K562 (cell line): ENCODE measurements around the gene IL20. TPM values are rescaled to one million over a fixed set of nuclear protein-coding genes. Genes with fewer than 3 reads are reported as not detected.
A peak's percentile ranks its signal among the peaks of the same experiment; 100 is the strongest.

Source experiments
- CC2D1A ChIP-seq: fragments of 450-650 bp; IDR thresholded peaks from 2 replicates; pipeline ENCODE4 v1.6.1; 2017; ENCODE audit warnings: mild to moderate bottlenecking
- CREBBP ChIP-seq: IDR thresholded peaks from one replicate; pipeline ENCODE4 v1.6.1; 2012; ENCODE audit warnings: low read depth, mild to moderate bottlenecking, control low read depth, inconsistent platforms, low read length
- EP400 ChIP-seq: fragments of 450-650 bp; IDR thresholded peaks from 2 replicates; pipeline ENCODE4 v1.6.1; 2017; ENCODE audit warnings: antibody characterized with exemption, mild to moderate bottlenecking, moderate library complexity
- GABPB2 ChIP-seq: fragments of 250-450 bp; sonication (Bioruptor Pico); conservative IDR thresholded peaks from 2 replicates; pipeline ENCODE4 v1.5.1; 2021; ENCODE audit warnings: mild to moderate bottlenecking
- HDAC1 ChIP-seq, 2 experiments: fragments of 450-650 bp; IDR thresholded peaks; 2 replicates each; pipeline ENCODE4 v1.6.1; 2016 to 2017; ENCODE audit warnings: inconsistent platforms in 1 of 2, mild to moderate bottlenecking in 1 of 2, moderate library complexity in 1 of 2
- MECOM ChIP-seq: fragments of 250-450 bp; sonication (Bioruptor Pico); IDR thresholded peaks from 2 replicates; pipeline ENCODE4 v1.8.0; 2022; ENCODE audit warnings: inconsistent platforms
- PRPF4 ChIP-seq: fragments of 200-400 bp; formaldehyde crosslinking; IDR thresholded peaks from one replicate; pipeline ENCODE4 v1.6.1; 2017; ENCODE audit warnings: low read length, low read depth, mild to moderate bottlenecking; ENCODE audit not compliant: insufficient read depth, poor library complexity, severe bottlenecking
- SP1 ChIP-seq: sonication (generic); formaldehyde crosslinking; IDR thresholded peaks from 2 replicates; pipeline ENCODE4 v1.8.1; 2022; ENCODE audit warnings: mild to moderate bottlenecking, missing genetic modification reagents
- SPI1 ChIP-seq: IDR thresholded peaks from 2 replicates; pipeline ENCODE4 v1.6.1; 2011; ENCODE audit warnings: low read depth, low read length, control low read depth, borderline replicate concordance
- ZNF121 ChIP-seq: sonication (generic); formaldehyde crosslinking; conservative IDR thresholded peaks from 2 replicates; pipeline ENCODE4 v1.8.0; 2022; ENCODE audit warnings: missing genetic modification reagents
- ZNF165 ChIP-seq: fragments of 250-450 bp; sonication (Bioruptor Pico); IDR thresholded peaks from 2 replicates; pipeline ENCODE4 v1.4.0; 2020; ENCODE audit warnings: borderline replicate concordance
- ZNF707 ChIP-seq: fragments of 250-450 bp; sonication (Bioruptor Pico); conservative IDR thresholded peaks from 2 replicates; pipeline ENCODE4 v1.8.0; 2022; ENCODE audit warnings: inconsistent platforms, mild to moderate bottlenecking, moderate library complexity
- polyA plus RNA-seq, 8 experiments: library from polyadenylated mRNA; depleted of rRNA in 4 of 8; stranded (reverse) in 5 of 8; unstranded in 3 of 8; fragments of >200 nt; fragmentation: Nextera tagmentation in 2 of 8; fragmentation: Illumina TruSeq in 1 of 8; extraction: Ambion mirVana in 2 of 8; extraction: Trizol in 1 of 8; gene quantifications; 2 replicates each; pipeline versions ENCODE4 v1.2.1 to v1.2.3, GENCODE V29; 2011 to 2014; ENCODE audit warnings: inconsistent platforms in 1 of 8, missing spikeins in 1 of 8
- total RNA-seq, 7 experiments: library from RNA; depleted of rRNA in 6 of 7; stranded (reverse); fragments of >200 nt in 6 of 7; fragmentation: Illumina TruSeq in 2 of 7; extraction: Trizol in 2 of 7; gene quantifications; 2 replicates each; pipeline versions ENCODE4 v1.2.1 to v1.2.3, GENCODE V29; 2011 to 2021; ENCODE audit warnings: low replicate concordance in 1 of 7
- TF ChIP-seq, protein P1 (sequence below): fragments of 250-450 bp; sonication (Bioruptor Pico); IDR thresholded peaks from 2 replicates; pipeline ENCODE4 v1.4.0; 2020; ENCODE audit warnings: mild to moderate bottlenecking, moderate library complexity
- TF ChIP-seq, protein P2 (sequence below): fragments of 450-650 bp; IDR thresholded peaks from 2 replicates; pipeline ENCODE4 v1.6.1; 2016; ENCODE audit warnings: mild to moderate bottlenecking
- TF ChIP-seq, protein P3 (sequence below), 2 experiments: fragments of 450-650 bp in 1 of 2; sonication (generic) in 1 of 2; formaldehyde crosslinking in 1 of 2; IDR thresholded peaks; 2 replicates each; pipeline versions ENCODE4 v1.7.1 to v1.9.0; 2016 to 2022; ENCODE audit warnings: inconsistent platforms in 1 of 2, mild to moderate bottlenecking in 1 of 2, missing genetic modification reagents in 1 of 2

The IL20 gene
- total and polyA plus RNA-seq, 9 of the 15 experiments (the other 6 are each of a cell fraction or from before 2014, with no cell fraction given): not detected

DNA sequence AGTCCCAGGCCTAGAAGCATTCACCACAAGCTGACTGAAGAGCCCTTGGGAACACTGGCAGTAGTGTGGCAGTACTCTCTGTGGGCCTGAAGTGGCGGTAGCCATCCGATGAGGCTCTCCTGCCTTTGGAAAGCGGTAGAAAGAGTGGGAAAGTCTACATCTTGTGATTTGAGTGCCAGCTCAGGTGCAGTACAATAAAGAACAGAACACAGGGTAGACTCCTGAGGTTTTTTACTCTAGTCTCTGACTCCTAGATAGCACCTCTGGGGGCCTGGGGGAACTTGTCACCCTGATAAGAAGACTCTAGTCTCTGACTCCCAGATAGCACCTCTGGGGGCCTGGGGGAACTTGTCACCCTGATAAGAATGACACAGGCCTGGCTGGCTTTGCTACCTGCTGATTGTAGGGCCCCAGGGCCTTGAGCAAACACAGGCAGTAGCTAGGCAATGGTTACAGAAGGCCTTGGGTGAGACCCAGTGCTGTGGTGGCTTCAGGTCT, 18.0 kb upstream of the IL20 start (continued):
- TF ChIP-seq, protein P1, sequence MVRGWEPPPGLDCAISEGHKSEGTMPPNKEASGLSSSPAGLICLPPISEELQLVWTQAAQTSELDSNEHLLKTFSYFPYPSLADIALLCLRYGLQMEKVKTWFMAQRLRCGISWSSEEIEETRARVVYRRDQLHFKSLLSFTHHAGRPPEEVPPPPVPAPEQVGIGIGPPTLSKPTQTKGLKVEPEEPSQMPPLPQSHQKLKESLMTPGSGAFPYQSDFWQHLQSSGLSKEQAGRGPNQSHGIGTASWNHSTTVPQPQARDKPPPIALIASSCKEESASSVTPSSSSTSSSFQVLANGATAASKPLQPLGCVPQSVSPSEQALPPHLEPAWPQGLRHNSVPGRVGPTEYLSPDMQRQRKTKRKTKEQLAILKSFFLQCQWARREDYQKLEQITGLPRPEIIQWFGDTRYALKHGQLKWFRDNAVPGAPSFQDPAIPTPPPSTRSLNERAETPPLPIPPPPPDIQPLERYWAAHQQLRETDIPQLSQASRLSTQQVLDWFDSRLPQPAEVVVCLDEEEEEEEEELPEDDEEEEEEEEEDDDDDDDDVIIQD (CRISPR knock-in tag): no peak
- no peak for TF ChIP-seq ZNF165
- TF ChIP-seq EP400: no peak
- peak; percentile 97; the same call in 1 of the 2 replicates for TF ChIP-seq CC2D1A
- TF ChIP-seq, protein P2, sequence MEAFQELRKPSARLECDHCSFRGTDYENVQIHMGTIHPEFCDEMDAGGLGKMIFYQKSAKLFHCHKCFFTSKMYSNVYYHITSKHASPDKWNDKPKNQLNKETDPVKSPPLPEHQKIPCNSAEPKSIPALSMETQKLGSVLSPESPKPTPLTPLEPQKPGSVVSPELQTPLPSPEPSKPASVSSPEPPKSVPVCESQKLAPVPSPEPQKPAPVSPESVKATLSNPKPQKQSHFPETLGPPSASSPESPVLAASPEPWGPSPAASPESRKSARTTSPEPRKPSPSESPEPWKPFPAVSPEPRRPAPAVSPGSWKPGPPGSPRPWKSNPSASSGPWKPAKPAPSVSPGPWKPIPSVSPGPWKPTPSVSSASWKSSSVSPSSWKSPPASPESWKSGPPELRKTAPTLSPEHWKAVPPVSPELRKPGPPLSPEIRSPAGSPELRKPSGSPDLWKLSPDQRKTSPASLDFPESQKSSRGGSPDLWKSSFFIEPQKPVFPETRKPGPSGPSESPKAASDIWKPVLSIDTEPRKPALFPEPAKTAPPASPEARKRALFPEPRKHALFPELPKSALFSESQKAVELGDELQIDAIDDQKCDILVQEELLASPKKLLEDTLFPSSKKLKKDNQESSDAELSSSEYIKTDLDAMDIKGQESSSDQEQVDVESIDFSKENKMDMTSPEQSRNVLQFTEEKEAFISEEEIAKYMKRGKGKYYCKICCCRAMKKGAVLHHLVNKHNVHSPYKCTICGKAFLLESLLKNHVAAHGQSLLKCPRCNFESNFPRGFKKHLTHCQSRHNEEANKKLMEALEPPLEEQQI: peak; percentile 92
- TF ChIP-seq, protein P3, sequence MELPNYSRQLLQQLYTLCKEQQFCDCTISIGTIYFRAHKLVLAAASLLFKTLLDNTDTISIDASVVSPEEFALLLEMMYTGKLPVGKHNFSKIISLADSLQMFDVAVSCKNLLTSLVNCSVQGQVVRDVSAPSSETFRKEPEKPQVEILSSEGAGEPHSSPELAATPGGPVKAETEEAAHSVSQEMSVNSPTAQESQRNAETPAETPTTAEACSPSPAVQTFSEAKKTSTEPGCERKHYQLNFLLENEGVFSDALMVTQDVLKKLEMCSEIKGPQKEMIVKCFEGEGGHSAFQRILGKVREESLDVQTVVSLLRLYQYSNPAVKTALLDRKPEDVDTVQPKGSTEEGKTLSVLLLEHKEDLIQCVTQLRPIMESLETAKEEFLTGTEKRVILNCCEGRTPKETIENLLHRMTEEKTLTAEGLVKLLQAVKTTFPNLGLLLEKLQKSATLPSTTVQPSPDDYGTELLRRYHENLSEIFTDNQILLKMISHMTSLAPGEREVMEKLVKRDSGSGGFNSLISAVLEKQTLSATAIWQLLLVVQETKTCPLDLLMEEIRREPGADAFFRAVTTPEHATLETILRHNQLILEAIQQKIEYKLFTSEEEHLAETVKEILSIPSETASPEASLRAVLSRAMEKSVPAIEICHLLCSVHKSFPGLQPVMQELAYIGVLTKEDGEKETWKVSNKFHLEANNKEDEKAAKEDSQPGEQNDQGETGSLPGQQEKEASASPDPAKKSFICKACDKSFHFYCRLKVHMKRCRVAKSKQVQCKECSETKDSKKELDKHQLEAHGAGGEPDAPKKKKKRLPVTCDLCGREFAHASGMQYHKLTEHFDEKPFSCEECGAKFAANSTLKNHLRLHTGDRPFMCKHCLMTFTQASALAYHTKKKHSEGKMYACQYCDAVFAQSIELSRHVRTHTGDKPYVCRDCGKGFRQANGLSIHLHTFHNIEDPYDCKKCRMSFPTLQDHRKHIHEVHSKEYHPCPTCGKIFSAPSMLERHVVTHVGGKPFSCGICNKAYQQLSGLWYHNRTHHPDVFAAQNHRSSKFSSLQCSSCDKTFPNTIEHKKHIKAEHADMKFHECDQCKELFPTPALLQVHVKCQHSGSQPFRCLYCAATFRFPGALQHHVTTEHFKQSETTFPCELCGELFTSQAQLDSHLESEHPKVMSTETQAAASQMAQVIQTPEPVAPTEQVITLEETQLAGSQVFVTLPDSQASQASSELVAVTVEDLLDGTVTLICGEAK (IDR thresholded peaks at IDR 0.05): no peak
- TF ChIP-seq, protein P3 (CRISPR knock-in tag; IDR thresholded peaks at IDR 0.05): no peak
- peak; percentile 61 to 68; a peak in 3 of 4 replicates for TF ChIP-seq HDAC1 (IDR thresholded peaks at IDR 0.05)
- no peak for TF ChIP-seq GABPB2 (CRISPR knock-in tag)
- TF ChIP-seq SP1 (CRISPR knock-in tag): 0 out of 2 replicates have a peak, but pooled peaks have one; percentile 21
- TF ChIP-seq PRPF4: no peak
- no peak for TF ChIP-seq CREBBP
- no peak; the same call in 1 of the 2 replicates for TF ChIP-seq ZNF707 (CRISPR knock-in tag)
- TF ChIP-seq MECOM: peak; percentile 84
- TF ChIP-seq SPI1: no peak
- no peak for TF ChIP-seq ZNF121 (CRISPR knock-in tag)
